Vagina (tissue), 2 donors: ENCODE measurements around the gene PGAP2. TPM values are rescaled to one million over a fixed set of nuclear protein-coding genes. Genes with fewer than 3 reads are reported as not detected.

Experiments
- DNase-seq, 2 donors: peaks; one replicate each; pipeline ENCODE4 v3.0.0-alpha.2; 2017; ENCODE audit errors: extremely low spot score in 2 of 2
- H3K27ac ChIP-seq: fragments of 200-600 bp; sonication (generic); one replicate; pipeline ENCODE4 v1.5.1; 2019
- H3K27me3 ChIP-seq: fragments of 200-600 bp; sonication (generic); one replicate; pipeline ENCODE4 v1.5.1; 2019
- H3K36me3 ChIP-seq, 2 donors: fragments of 200-600 bp; sonication (generic); one replicate each; pipeline ENCODE4 v1.5.1; 2017 to 2019
- H3K4me1 ChIP-seq: fragments of 200-600 bp; sonication (generic); one replicate; pipeline ENCODE4 v1.5.1; 2019
- H3K4me3 ChIP-seq, 2 donors: fragments of 200-600 bp; sonication (generic); 1 replicate in 1 of 2; 2 replicates in 1 of 2; pipeline ENCODE4 v1.5.1; 2016 to 2019
- H3K9me3 ChIP-seq: fragments of 200-600 bp; sonication (generic); one replicate; pipeline ENCODE4 v1.5.1; 2019
- POLR2A ChIP-seq, 2 donors: fragments of 450-650 bp; IDR thresholded peaks; one replicate each; pipeline ENCODE4 v1.6.1; 2017; ENCODE audit warnings: antibody characterized with exemption in 2 of 2, mild to moderate bottlenecking in 2 of 2, moderate library complexity in 2 of 2
- POLR2AphosphoS5 ChIP-seq, 2 donors: sonication (generic); formaldehyde crosslinking; IDR thresholded peaks; one replicate each; pipeline ENCODE4 v1.9.0; 2017; ENCODE audit warnings: antibody characterized with exemption in 2 of 2, mild to moderate bottlenecking in 2 of 2, low read depth in 1 of 2; ENCODE audit not compliant: insufficient read depth in 1 of 2
- intact Hi-C: fragments of 100-400 bp; cut with DNase I; formaldehyde crosslinking; loops from one replicate; pipeline ENCODE4 v1.15.1; 2023
- total RNA-seq: library from RNA; depleted of rRNA; stranded (reverse); fragments of >200 nt; gene quantifications from one replicate; pipeline ENCODE4 v1.2.3, GENCODE V29; 2016
- TF ChIP-seq, protein P1 (sequence below), 3 experiments: fragments of 450-650 bp in 2 of 3; fragments of 200-600 bp in 1 of 3; sonication (generic) in 1 of 3; IDR thresholded peaks; one replicate each; pipeline ENCODE4 v1.5.1; 2017 to 2019; ENCODE audit warnings: antibody characterized with exemption in 3 of 3, mild to moderate bottlenecking in 2 of 3, moderate library complexity in 2 of 3

Gene PGAP2
- total RNA-seq, 1 donor from 2014 or later, result 19.6 TPM

DNA sequence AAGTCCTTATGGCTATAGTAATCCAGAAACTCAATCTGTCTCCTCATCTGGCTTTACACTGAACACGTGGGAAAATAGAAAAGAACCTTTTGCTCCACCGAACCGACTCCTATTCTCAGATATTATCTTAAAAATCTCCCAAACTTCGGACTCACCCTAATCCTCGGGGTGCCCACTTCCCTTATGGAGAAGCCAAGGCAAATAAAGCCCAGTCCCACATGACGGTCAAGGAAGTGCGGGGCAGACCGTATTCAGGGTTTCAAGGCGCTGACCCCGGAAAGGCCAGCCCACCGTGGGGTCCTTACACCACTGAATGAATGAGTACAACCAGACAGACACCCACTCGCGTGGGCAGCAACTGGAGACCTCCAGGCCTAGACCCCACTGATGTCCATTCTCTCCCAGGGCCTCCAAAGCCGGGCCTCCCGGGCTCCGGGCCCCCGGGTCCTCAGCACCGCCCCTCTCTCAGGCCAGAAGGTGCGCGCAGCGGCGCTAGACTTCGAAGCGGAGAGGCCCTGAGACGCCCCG, 11.5 kb upstream of the PGAP2 start:
- intact Hi-C loops, result no loop called here
- peak overlapping the region; percentile 67 for H3K4me3 ChIP-seq
- peak in 1 of 2 donors; percentile 93 for DNase-seq
- peaks cover 38% of the 10 kb centered on the region for H3K4me1 ChIP-seq
- H3K9me3 ChIP-seq, result no peaks in the 10 kb centered on the region
- H3K27me3 ChIP-seq, result no peaks in the 10 kb centered on the region
- peak overlapping the region; percentile 89 for H3K27ac ChIP-seq
- H3K36me3 ChIP-seq, result peaks cover 5 to 12% of the 10 kb centered on the region in 2 donors
- TF ChIP-seq POLR2AphosphoS5 (IDR thresholded peaks at IDR 0.05; ENCODE audit: insufficient read depth in 1 of 2, low read depth in 1 of 2) (no peak), POLR2A (IDR thresholded peaks at IDR 0.05) (no peak)
- TF ChIP-seq, protein P1, sequence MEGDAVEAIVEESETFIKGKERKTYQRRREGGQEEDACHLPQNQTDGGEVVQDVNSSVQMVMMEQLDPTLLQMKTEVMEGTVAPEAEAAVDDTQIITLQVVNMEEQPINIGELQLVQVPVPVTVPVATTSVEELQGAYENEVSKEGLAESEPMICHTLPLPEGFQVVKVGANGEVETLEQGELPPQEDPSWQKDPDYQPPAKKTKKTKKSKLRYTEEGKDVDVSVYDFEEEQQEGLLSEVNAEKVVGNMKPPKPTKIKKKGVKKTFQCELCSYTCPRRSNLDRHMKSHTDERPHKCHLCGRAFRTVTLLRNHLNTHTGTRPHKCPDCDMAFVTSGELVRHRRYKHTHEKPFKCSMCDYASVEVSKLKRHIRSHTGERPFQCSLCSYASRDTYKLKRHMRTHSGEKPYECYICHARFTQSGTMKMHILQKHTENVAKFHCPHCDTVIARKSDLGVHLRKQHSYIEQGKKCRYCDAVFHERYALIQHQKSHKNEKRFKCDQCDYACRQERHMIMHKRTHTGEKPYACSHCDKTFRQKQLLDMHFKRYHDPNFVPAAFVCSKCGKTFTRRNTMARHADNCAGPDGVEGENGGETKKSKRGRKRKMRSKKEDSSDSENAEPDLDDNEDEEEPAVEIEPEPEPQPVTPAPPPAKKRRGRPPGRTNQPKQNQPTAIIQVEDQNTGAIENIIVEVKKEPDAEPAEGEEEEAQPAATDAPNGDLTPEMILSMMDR (IDR thresholded peaks at IDR 0.05), result no peak

DNA sequence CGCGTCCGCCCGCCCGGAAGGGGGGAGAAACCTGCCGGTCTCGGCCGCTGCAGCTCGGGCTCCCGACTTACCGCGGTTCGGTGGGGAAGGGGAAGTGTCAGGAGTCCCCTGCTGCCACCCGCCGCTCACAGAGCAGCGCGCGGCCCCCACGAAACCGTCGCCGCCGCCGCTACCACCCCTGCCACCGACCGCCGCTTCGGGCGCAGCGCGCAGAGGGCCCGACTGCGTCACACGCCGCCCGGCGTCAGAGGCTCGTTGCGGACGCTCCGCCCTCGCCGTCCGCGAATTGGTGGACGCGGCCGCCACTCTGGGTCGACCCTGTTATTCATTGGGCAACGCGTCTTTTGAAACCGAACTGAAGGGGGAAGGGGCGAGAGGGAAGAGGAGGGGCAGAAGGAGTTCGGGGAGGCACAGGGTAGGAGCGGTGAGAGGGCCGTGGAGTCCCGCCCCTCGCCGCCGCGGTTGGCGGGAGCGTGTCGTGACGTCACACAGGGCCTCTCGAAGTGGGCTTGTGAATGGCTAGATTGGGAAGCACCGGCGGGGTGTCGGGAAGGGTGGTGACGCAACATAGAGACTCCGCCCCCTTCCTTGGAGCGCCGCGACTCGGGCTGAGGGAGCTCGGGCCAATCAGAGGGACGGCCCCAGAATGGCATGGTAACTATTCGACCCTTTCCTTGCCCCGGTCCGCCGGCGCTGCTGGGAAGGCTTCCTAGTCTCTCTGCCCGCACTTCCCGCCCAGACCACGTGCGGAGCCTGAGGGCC, 10.8 kb upstream of the PGAP2 start, which contains the start of gene NUP98:
TSS of gene NUP98 (minus strand) at position 226 of the 762 bp plus-strand sequence. CDS start 15,437 bp downstream, outside the sequence.
- H3K27ac ChIP-seq, result peak within 1 kb of the TSS; percentile 89
- DNase-seq, result peak; percentile 100
- intact Hi-C loops, result no loop called here
- peaks cover 38% of the 10 kb centered on the region for H3K4me1 ChIP-seq
- TF ChIP-seq POLR2AphosphoS5 (IDR thresholded peaks at IDR 0.05; ENCODE audit: insufficient read depth in 1 of 2, low read depth in 1 of 2) (peak; percentile 76 to 97), POLR2A (IDR thresholded peaks at IDR 0.05) (peak; percentile 99)
- TF ChIP-seq, protein P1 (IDR thresholded peaks at IDR 0.05), result no peak
- no peaks in the 10 kb centered on the region for H3K27me3 ChIP-seq
- peak within 1 kb of the TSS; percentile 67 for H3K4me3 ChIP-seq
- H3K36me3 ChIP-seq, result peaks cover 5 to 10% of the 10 kb centered on the region in 2 donors
- no peaks in the 10 kb centered on the region for H3K9me3 ChIP-seq

DNA sequence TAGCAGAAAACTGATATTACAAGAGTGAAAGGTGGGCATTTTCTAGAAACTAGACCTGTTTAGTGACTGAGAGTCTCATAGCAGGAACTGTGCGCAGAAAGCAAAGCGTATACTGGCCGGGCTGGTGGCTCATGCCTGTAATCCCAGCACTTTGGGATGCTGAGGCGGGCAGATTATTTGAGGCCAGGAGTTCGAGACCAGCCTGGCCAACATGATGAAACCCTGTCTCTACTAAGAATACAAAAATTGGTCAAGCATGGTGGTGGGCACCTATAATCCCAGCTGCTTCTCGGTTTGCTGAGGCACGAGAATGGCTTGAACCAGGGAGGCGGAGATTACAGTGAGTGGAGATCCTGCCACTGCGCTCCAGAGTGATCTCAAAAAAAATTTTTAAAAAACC, 9.2 kb upstream of the PGAP2 start:
- peaks cover 38% of the 10 kb centered on the region for H3K4me1 ChIP-seq
- no peak overlapping the region for H3K4me3 ChIP-seq
- TF ChIP-seq POLR2A (IDR thresholded peaks at IDR 0.05) (no peak), POLR2AphosphoS5 (IDR thresholded peaks at IDR 0.05; ENCODE audit: insufficient read depth in 1 of 2, low read depth in 1 of 2) (no peak)
- TF ChIP-seq, protein P1 (IDR thresholded peaks at IDR 0.05), result no peak
- intact Hi-C loops, result no loop called here
- no peak overlapping the region for H3K27ac ChIP-seq
- no peaks in the 10 kb centered on the region for H3K27me3 ChIP-seq
- H3K36me3 ChIP-seq, result no peaks in the 10 kb centered on the region
- DNase-seq, result no peak
- no peaks in the 10 kb centered on the region for H3K9me3 ChIP-seq

DNA sequence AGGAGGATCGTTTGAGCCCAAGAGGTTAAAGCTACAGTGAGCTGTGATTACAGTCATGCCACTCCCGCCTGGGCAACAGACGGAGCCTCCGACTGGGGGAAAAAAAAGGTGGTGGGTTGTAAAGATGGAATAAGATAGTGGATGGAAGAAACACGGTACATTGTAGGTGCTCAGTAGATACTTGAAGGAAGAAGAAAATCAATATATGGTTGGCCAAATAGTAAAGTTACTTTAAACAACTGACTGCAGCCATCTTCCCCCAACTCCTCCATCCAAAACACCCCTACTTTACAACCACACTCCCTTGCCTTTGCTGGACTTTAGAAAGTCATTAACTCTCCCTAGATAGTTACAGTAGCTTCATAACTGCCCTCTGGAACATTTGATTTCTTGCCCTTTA, 8.5 kb upstream of the PGAP2 start:
- peaks cover 31% of the 10 kb centered on the region for H3K4me1 ChIP-seq
- TF ChIP-seq, protein P1 (IDR thresholded peaks at IDR 0.05), result no peak
- no peak for TF ChIP-seq POLR2A (IDR thresholded peaks at IDR 0.05)
- no peak for TF ChIP-seq POLR2AphosphoS5 (IDR thresholded peaks at IDR 0.05; ENCODE audit: insufficient read depth in 1 of 2, low read depth in 1 of 2)
- intact Hi-C loops, result no loop called here
- H3K36me3 ChIP-seq, result no peaks in the 10 kb centered on the region
- no peaks in the 10 kb centered on the region for H3K27me3 ChIP-seq
- no peak overlapping the region for H3K27ac ChIP-seq
- no peak overlapping the region for H3K4me3 ChIP-seq
- no peak for DNase-seq
- H3K9me3 ChIP-seq, result no peaks in the 10 kb centered on the region
